Dermis microvascular lymphatic vessel endothelial cell (primary cell): Measurements from ENCODE around the gene DCAF6. TPM values are rescaled to one million over a fixed set of nuclear protein-coding genes. Genes with fewer than 3 reads are reported as not detected.

Experiments used
- DNase-seq, 2 donors: peaks; one replicate each; pipeline versions ENCODE4 v3.0.0 to v3.0.0-alpha.2; 2010; ENCODE audit warnings: low read depth in 2 of 2
- total RNA-seq: library from RNA; depleted of rRNA; stranded (reverse); fragments of >200 nt; gene quantifications from 2 replicates; pipeline ENCODE4 v1.2.1, GENCODE V29; 2014

DCAF6 gene
- total RNA-seq, 1 donor from 2014 or later, result 38.9 TPM

- no peak for DNase-seq
These were observed 21.2 kb downstream of the DCAF6 start for GRCh38 chr1:167957710-167958109.

- DNase-seq, result peak; percentile 18 to 85
These were observed 28.2 kb downstream of the DCAF6 start for GRCh38 chr1:167964646-167965045.

GRCh38 chr1:167966050-167966449 is 29.6 kb downstream of the DCAF6 start:
- DNase-seq, result no peak

GRCh38 chr1:167968569-167968968 is 32.1 kb downstream of the DCAF6 start:
- no peak for DNase-seq

- DNase-seq, result no peak
These were observed 37.3 kb downstream of the DCAF6 start for GRCh38 chr1:167973832-167974231.

- no peak for DNase-seq
These were observed 38.2 kb downstream of the DCAF6 start for GRCh38 chr1:167974698-167975097.

GRCh38 chr1:167977245-167977644 is 40.8 kb downstream of the DCAF6 start:
- DNase-seq, result no peak

GRCh38 chr1:167981933-167982332 is 45.5 kb downstream of the DCAF6 start:
- no peak for DNase-seq

GRCh38 chr1:167983797-167984420 is 47.4 kb downstream of the DCAF6 start:
- DNase-seq, result no peak

- no peak for DNase-seq
These were observed 48.5 kb downstream of the DCAF6 start for GRCh38 chr1:167984886-167985489.

- DNase-seq, result no peak
These were observed 50.7 kb downstream of the DCAF6 start for GRCh38 chr1:167987174-167987573.

- no peak for DNase-seq
These were observed 55.1 kb downstream of the DCAF6 start for GRCh38 chr1:167991546-167991945.

GRCh38 chr1:167993720-167994119 is 57.2 kb downstream of the DCAF6 start:
- no peak for DNase-seq

- no peak for DNase-seq
These were observed 58.1 kb downstream of the DCAF6 start for GRCh38 chr1:167994560-167994959.

GRCh38 chr1:167995038-167995437 is 58.6 kb downstream of the DCAF6 start:
- no peak for DNase-seq

- no peak for DNase-seq
These were observed 59.8 kb downstream of the DCAF6 start for GRCh38 chr1:167996266-167996665.

- DNase-seq, result no peak
These were observed 60.6 kb downstream of the DCAF6 start for GRCh38 chr1:167997037-167997575.

- no peak for DNase-seq
These were observed 63.4 kb downstream of the DCAF6 start for GRCh38 chr1:167999877-168000276.

GRCh38 chr1:168000656-168001055 is 64.2 kb downstream of the DCAF6 start:
- no peak for DNase-seq

- DNase-seq, result no peak
These were observed 64.7 kb downstream of the DCAF6 start for GRCh38 chr1:168001213-168001612.

GRCh38 chr1:168004531-168004930 is 68.0 kb downstream of the DCAF6 start:
- DNase-seq, result no peak

GRCh38 chr1:168005529-168005928 is 69.0 kb downstream of the DCAF6 start:
- DNase-seq, result no peak

- DNase-seq, result no peak
These were observed 71.2 kb downstream of the DCAF6 start for GRCh38 chr1:168007691-168008090.
